Neutrophil (primary cell): Measurements from ENCODE around the gene ITGA7.
A peak's percentile ranks its signal among the peaks of the same experiment; 100 is the strongest.

Experiments
- H3K27ac ChIP-seq: fragments of 200-600 bp; sonication (generic); 2 replicates; pipeline ENCODE4 v1.5.1; 2016; ENCODE audit warnings: mild to moderate bottlenecking, moderate library complexity
- H3K27me3 ChIP-seq: fragments of 200-600 bp; sonication (generic); 2 replicates; pipeline ENCODE4 v1.6.0; 2016; ENCODE audit warnings: mild to moderate bottlenecking
- H3K36me3 ChIP-seq: fragments of 200-600 bp; sonication (generic); 2 replicates; pipeline ENCODE4 v1.5.1; 2017
- H3K4me1 ChIP-seq, 2 experiments: fragments of 200-600 bp in 1 of 2; sonication (generic) in 1 of 2; 1 replicate in 1 of 2; 2 replicates in 1 of 2; pipeline versions ENCODE4 v1.5.1 to v1.6.1; 2013 to 2016; ENCODE audit warnings: low read depth in 1 of 2, low read length in 1 of 2, mild to moderate bottlenecking in 1 of 2, moderate library complexity in 1 of 2; ENCODE audit not compliant: control insufficient read depth in 1 of 2, insufficient read depth in 1 of 2
- H3K4me3 ChIP-seq, 2 experiments: fragments of 200-600 bp in 1 of 2; sonication (generic) in 1 of 2; 1 replicate in 1 of 2; 2 replicates in 1 of 2; pipeline ENCODE4 v1.5.1; 2013 to 2016; ENCODE audit warnings: low read depth in 1 of 2, low read length in 1 of 2, mild to moderate bottlenecking in 1 of 2, moderate library complexity in 1 of 2
- H3K9me3 ChIP-seq: fragments of 200-600 bp; sonication (generic); 2 replicates; pipeline ENCODE4 v1.5.1; 2016
- TF ChIP-seq, protein P1 (sequence below): fragments of 200-600 bp; sonication (generic); IDR thresholded peaks from 2 replicates; pipeline ENCODE4 v1.5.1; 2016; ENCODE audit warnings: antibody characterized with exemption

The ITGA7 gene

GRCh38 chr12:55711786-55712553, 4.3 kb upstream of the ITGA7 start:
- Histone ChIP-seq H3K4me3 (no peak overlapping the region), H3K27ac (no peak overlapping the region), H3K36me3 (no peaks in the 10 kb centered on the region), H3K27me3 (peaks cover 11% of the 10 kb centered on the region), H3K9me3 (no peaks in the 10 kb centered on the region), H3K4me1 (peaks cover 34 to 37% of the 10 kb centered on the region in 2 experiments)
- TF ChIP-seq, protein P1, sequence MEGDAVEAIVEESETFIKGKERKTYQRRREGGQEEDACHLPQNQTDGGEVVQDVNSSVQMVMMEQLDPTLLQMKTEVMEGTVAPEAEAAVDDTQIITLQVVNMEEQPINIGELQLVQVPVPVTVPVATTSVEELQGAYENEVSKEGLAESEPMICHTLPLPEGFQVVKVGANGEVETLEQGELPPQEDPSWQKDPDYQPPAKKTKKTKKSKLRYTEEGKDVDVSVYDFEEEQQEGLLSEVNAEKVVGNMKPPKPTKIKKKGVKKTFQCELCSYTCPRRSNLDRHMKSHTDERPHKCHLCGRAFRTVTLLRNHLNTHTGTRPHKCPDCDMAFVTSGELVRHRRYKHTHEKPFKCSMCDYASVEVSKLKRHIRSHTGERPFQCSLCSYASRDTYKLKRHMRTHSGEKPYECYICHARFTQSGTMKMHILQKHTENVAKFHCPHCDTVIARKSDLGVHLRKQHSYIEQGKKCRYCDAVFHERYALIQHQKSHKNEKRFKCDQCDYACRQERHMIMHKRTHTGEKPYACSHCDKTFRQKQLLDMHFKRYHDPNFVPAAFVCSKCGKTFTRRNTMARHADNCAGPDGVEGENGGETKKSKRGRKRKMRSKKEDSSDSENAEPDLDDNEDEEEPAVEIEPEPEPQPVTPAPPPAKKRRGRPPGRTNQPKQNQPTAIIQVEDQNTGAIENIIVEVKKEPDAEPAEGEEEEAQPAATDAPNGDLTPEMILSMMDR, result no peak

- Histone ChIP-seq H3K36me3 (no peaks in the 10 kb centered on the region), H3K27me3 (peaks cover 21% of the 10 kb centered on the region), H3K4me3 (peak overlapping the region; percentile 59 to 85), H3K9me3 (no peaks in the 10 kb centered on the region), H3K4me1 (peaks cover 17 to 20% of the 10 kb centered on the region in 2 experiments), H3K27ac (no peak overlapping the region)
- TF ChIP-seq, protein P1, result no peak
Measured at GRCh38 chr12:55708695-55709233, 1.1 kb upstream of the ITGA7 start.

DNA sequence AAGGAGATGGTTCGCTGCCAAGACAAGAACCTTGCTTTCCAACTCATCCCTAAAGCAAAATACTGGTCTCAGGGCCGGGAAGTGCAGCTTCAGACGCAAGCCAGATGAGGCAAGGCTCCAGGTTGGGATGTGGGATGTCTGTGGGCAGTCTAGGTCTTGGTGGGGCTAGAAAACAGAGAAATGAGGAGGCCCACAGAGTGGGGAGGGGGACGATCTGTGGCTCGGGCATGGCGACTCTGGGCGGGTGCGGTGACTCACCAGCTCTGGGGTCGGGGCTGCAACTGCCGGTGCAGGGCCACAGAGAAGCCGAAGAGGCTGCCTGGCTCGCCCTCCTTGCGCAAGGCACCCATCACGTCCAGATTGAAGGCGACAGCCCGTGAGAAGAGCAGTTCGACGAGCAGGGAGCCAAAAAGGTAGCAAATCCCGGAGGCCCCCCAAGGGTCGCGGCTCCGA, 459 bp downstream of the ITGA7 start:
- no peaks in the 10 kb centered on the region for H3K9me3 ChIP-seq
- TF ChIP-seq, protein P1, result no peak
- H3K4me1 ChIP-seq, result peaks cover 17 to 20% of the 10 kb centered on the region in 2 experiments
- H3K36me3 ChIP-seq, result no peaks in the 10 kb centered on the region
- H3K4me3 ChIP-seq, result peak overlapping the region; percentile 59 to 85
- H3K27me3 ChIP-seq, result peaks cover 21% of the 10 kb centered on the region
- no peak overlapping the region for H3K27ac ChIP-seq

- H3K36me3 ChIP-seq, result no peaks in the 10 kb centered on the region
- H3K4me1 ChIP-seq, result peaks cover 17 to 20% of the 10 kb centered on the region in 2 experiments
- peak overlapping the region in 1 of 2 experiments; percentile 85 for H3K4me3 ChIP-seq
- H3K9me3 ChIP-seq, result no peaks in the 10 kb centered on the region
- H3K27me3 ChIP-seq, result peaks cover 21% of the 10 kb centered on the region
- H3K27ac ChIP-seq, result no peak overlapping the region
- TF ChIP-seq, protein P1, result no peak
Measured at GRCh38 chr12:55706568-55707218, 1.0 kb downstream of the ITGA7 start.

DNA sequence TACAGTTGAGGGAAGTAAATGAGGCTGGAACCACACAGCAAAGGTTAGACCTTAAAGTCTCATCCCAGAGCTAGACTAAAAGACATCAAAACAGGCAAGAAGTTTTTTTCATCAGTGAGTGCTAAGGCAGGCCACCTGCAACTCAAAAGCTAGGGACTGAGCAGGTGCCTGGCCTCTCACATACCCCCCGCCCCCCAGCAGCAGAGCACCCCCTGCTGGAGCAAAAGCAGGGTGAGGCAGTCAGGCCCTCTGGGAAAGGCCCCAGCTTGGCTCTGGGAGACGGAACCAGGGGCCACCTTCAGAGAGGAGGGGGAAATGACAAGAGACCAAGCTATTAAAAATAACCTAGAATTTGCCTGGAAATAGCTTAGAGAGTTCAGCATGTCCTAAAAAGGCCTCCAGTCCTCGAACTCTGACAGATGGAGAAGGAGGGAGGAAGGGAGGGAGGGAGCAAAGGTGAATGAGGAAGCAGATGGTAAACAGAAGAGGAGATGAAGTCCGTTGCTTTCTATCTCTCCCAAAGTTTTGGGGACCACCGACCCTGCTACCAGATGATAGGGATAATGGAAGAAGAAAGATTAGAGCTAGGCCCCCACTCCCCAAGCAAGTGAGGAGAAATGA, 1.8 kb downstream of the ITGA7 start:
- TF ChIP-seq, protein P1, result no peak
- H3K36me3 ChIP-seq, result no peaks in the 10 kb centered on the region
- no peak overlapping the region for H3K27ac ChIP-seq
- no peaks in the 10 kb centered on the region for H3K9me3 ChIP-seq
- H3K4me3 ChIP-seq, result no peak overlapping the region
- peaks cover 17 to 20% of the 10 kb centered on the region in 2 experiments for H3K4me1 ChIP-seq
- peaks cover 21% of the 10 kb centered on the region for H3K27me3 ChIP-seq
